Activated naive CD4-positive, alpha-beta T cell treated with anti-CD3 and anti-CD28 coated beads for 36 hours (primary cell): Measurements from ENCODE around the gene TUBA1B. TPM values are rescaled to one million over a fixed set of nuclear protein-coding genes. Genes with fewer than 3 reads are reported as not detected.

Experiments
- CTCF ChIA-PET: fragments of 350-600 bp; sonication (Branson Sonifier 250); formaldehyde crosslinking; loops from one replicate; lab custom pipeline; 2021; ENCODE audit warnings: antibody characterized with exemption; lab: Charles Lee
- DNase-seq: peaks from one replicate; pipeline ENCODE4 v3.0.0-alpha.2; 2020
- H3K27ac Mint-ChIP-seq: one replicate; pipeline ENCODE4 v1.8.0; 2021; ENCODE audit warnings: mild to moderate bottlenecking, mixed read lengths
- H3K27me3 Mint-ChIP-seq: one replicate; pipeline ENCODE4 v1.8.0; 2021; ENCODE audit warnings: low read depth, mixed read lengths
- H3K36me3 Mint-ChIP-seq: one replicate; pipeline ENCODE4 v1.8.0; 2021; ENCODE audit warnings: low read depth, mixed read lengths
- H3K4me1 Mint-ChIP-seq: one replicate; pipeline ENCODE4 v1.8.0; 2021; ENCODE audit warnings: low read depth, mixed read lengths
- H3K4me3 Mint-ChIP-seq: one replicate; pipeline ENCODE4 v1.8.0; 2021; ENCODE audit warnings: mild to moderate bottlenecking, moderate library complexity, mixed read lengths
- H3K9me3 Mint-ChIP-seq: one replicate; pipeline ENCODE4 v1.8.0; 2021; ENCODE audit warnings: mixed read lengths
- intact Hi-C: fragments of 100-400 bp; cut with micrococcal nuclease; formaldehyde crosslinking; loops from one replicate; pipeline ENCODE4 v1.15.1; 2023
- total RNA-seq, 2 experiments: library from RNA; stranded (reverse); gene quantifications; one replicate each; pipeline ENCODE4 v1.2.3, GENCODE V29; 2021

TUBA1B gene
- total RNA-seq, 2 experiments from 2014 or later: 2,826 to 2,914 TPM

GRCh38 chr12:49088150-49088931 is 42.9 kb downstream of the TUBA1B start:
- peak; percentile 80 for DNase-seq
- Mint-ChIP-seq H3K9me3 (no peaks in the 10 kb centered on the region), H3K4me1 (peaks cover 40% of the 10 kb centered on the region), H3K27me3 (peaks cover 51% of the 10 kb centered on the region), H3K4me3 (no peak overlapping the region), H3K27ac (no peak overlapping the region), H3K36me3 (no peaks in the 10 kb centered on the region)
- CTCF ChIA-PET: interaction anchor here (0.7 to 6.9 kb wide), 42 partner anchors 10 to 222 kb away, joined by 3 to 209 read pairs (median 5); partner anchors contain the start of genes ARF3, DDN, KMT2D and LMBR1L
- intact Hi-C loops: loop anchor here (1.0 to 5.0 kb wide), 6 partner anchors 10 to 254 kb away; partner anchors contain the start of gene LMBR1L

- Mint-ChIP-seq H3K27ac (no peak overlapping the region), H3K4me1 (peaks cover 26% of the 10 kb centered on the region), H3K36me3 (no peaks in the 10 kb centered on the region), H3K4me3 (no peak overlapping the region), H3K9me3 (no peaks in the 10 kb centered on the region), H3K27me3 (peaks cover 31% of the 10 kb centered on the region)
- intact Hi-C loops: loop anchor here (5.0 kb wide), 1 partner anchor 256 kb away; no protein-coding TSS in a partner anchor
- DNase-seq: no peak
- CTCF ChIA-PET: interaction anchor here (0.6 to 6.9 kb wide), 5 partner anchors 12 to 486 kb away, joined by 4 to 209 read pairs (median 53); partner anchors contain the start of gene LMBR1L
Observed at GRCh38 chr12:49086116-49086515, 45.1 kb downstream of the TUBA1B start.

GRCh38 chr12:49084438-49084837 is 46.8 kb downstream of the TUBA1B start:
- no peak for DNase-seq

GRCh38 chr12:49079793-49080192 is 51.4 kb downstream of the TUBA1B start:
- intact Hi-C loops: no loop called here
- Mint-ChIP-seq H3K36me3 (no peaks in the 10 kb centered on the region), H3K27me3 (peaks cover 2% of the 10 kb centered on the region), H3K9me3 (no peaks in the 10 kb centered on the region), H3K4me1 (no peaks in the 10 kb centered on the region), H3K27ac (no peak overlapping the region), H3K4me3 (no peak overlapping the region)
- CTCF ChIA-PET: interaction anchor here (1.5 to 2.6 kb wide), 3 partner anchors 9 to 36 kb away, joined by 5 to 28 read pairs (median 8); partner anchors contain the start of gene DHH
- DNase-seq: no peak

More at GRCh38 chr12:49084438-49084837, 46.8 kb downstream of the TUBA1B start:
- peaks cover 17% of the 10 kb centered on the region for H3K27me3 Mint-ChIP-seq
- H3K9me3 Mint-ChIP-seq: no peaks in the 10 kb centered on the region
- no peaks in the 10 kb centered on the region for H3K36me3 Mint-ChIP-seq
- H3K4me1 Mint-ChIP-seq: peaks cover 12% of the 10 kb centered on the region
- H3K4me3 Mint-ChIP-seq: no peak overlapping the region
- no peak overlapping the region for H3K27ac Mint-ChIP-seq
- intact Hi-C loops: no loop called here
- CTCF ChIA-PET: interaction anchor here (0.7 to 6.9 kb wide), 11 partner anchors 10 to 112 kb away, joined by 3 to 209 read pairs (median 4); partner anchors contain the start of genes DHH, LMBR1L and RHEBL1

Other genes starting within 250 kb of the TUBA1B start
- gene FKBP11, start 205.9 kb downstream of the TUBA1B start, total RNA-seq: 10 to 100 TPM; 49.6 to 59.8 TPM
- gene ARF3, start 173.9 kb downstream of the TUBA1B start, total RNA-seq: 10 to 100 TPM; 84.4 to 87.3 TPM
- gene WNT10B, start 159.7 kb downstream of the TUBA1B start, total RNA-seq: not detected
- gene WNT1, start 153.1 kb downstream of the TUBA1B start, total RNA-seq: not detected
- gene DDN, start 132.0 kb downstream of the TUBA1B start, total RNA-seq: under 1 TPM; 0.20 to 0.21 TPM
- 10 to 100 TPM; 49.4 to 50.9 TPM for gene PRKAG1, start 112.6 kb downstream of the TUBA1B start, total RNA-seq
- 10 to 100 TPM; 44.9 to 49.0 TPM for gene KMT2D, start 70.6 kb downstream of the TUBA1B start, total RNA-seq
- 10 to 100 TPM; 11.8 to 15.2 TPM for gene RHEBL1, start 61.4 kb downstream of the TUBA1B start, total RNA-seq
- under 1 TPM in 1 of 2 experiments, not detected in 1; 0.07 TPM for gene DHH, start 36.6 kb downstream of the TUBA1B start, total RNA-seq
- 10 to 100 TPM; 60.1 to 66.8 TPM for gene LMBR1L, start 20.5 kb downstream of the TUBA1B start, total RNA-seq
- 10 to 100 TPM; 47.4 to 49.1 TPM for gene TUBA1A, start 57.7 kb upstream of the TUBA1B start, total RNA-seq
- gene TUBA1C, start 133.7 kb upstream of the TUBA1B start, total RNA-seq: 100 to 1,000 TPM; 214 to 227 TPM
- gene PRPH, start 163.8 kb upstream of the TUBA1B start, total RNA-seq: not detected
- gene TROAP, start 191.9 kb upstream of the TUBA1B start, total RNA-seq: 10 to 100 TPM; 67.4 to 68.8 TPM
- gene C1QL4, start 205.8 kb upstream of the TUBA1B start, total RNA-seq: not detected
- gene DNAJC22, start 215.5 kb upstream of the TUBA1B start, total RNA-seq: not detected
- 1 to 10 TPM; 8.7 to 9.6 TPM for gene SPATS2, start 236.1 kb upstream of the TUBA1B start, total RNA-seq